ENCODE measurements around the gene LYPD3.

The LYPD3 gene

DNA sequence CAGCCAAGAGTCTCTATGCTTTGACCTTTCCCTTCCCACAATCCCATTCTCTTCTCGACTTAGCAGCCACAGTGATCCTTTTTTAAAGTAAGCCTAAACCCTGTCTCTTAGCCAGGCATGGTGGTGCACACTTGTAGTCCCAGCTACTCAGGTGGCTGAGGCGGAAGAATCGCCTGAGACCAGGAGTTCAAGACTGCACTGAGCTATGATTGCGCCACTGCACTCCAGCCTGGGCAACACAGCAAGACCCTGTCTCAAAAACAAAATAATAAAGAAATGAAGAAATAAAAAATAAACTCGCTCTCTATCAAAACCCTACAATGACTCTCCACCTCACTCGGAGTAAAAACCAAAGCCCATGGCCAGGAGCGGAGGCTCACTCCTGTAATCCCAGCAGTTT, 36.0 kb downstream of the LYPD3 start:
- no peak for DNase-seq

DNA sequence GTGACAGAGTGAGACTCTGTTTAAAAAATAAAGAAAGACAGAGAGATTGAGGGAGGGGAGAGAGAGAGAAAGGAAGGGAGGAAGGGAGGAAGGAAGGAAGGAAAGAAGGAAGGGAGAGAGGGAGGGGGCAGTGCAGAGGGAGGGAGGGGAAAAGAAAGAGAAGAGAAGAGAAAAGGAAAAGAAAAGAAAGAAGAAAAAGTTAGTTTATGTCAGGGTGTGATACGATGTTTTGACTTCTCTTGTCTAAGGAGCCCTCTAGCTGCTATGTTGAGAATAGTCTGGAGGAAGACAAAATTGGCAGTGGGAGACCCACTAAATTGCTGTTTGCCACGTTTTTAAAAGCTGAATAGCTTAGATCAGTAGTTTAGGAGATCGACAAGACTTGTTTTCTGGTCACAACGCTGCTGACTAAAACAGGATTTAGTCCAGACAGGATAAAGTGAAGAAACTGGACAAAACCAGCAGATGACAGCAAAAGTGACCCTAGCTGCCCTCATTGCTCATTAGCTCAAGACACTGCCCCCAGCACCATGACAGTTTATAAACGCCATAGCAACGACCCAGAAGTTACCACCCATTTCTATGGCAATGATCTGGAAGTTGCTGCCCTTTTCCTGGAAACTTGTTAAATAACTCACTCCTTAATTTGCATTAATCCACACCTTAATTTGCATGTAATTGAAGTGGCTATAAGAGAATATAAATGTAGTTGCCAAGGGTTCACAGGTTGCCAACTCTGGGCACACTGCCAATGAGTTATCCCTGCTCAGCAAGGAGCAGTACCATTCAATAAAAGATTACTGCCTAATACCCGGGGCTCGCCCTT, 39.6 kb downstream of the LYPD3 start:
- peak; percentile 70 for DNase-seq

GRCh38 chr19:43423779-43424178, 41.6 kb downstream of the LYPD3 start:
- no peak for DNase-seq

- DNase-seq: no peak
Measured at GRCh38 chr19:43422689-43423066, 42.7 kb downstream of the LYPD3 start.

- DNase-seq: no peak
Measured at GRCh38 chr19:43422000-43422688, 43.3 kb downstream of the LYPD3 start.

- no peak for DNase-seq
Measured at GRCh38 chr19:43420954-43421353, 44.5 kb downstream of the LYPD3 start.

DNA sequence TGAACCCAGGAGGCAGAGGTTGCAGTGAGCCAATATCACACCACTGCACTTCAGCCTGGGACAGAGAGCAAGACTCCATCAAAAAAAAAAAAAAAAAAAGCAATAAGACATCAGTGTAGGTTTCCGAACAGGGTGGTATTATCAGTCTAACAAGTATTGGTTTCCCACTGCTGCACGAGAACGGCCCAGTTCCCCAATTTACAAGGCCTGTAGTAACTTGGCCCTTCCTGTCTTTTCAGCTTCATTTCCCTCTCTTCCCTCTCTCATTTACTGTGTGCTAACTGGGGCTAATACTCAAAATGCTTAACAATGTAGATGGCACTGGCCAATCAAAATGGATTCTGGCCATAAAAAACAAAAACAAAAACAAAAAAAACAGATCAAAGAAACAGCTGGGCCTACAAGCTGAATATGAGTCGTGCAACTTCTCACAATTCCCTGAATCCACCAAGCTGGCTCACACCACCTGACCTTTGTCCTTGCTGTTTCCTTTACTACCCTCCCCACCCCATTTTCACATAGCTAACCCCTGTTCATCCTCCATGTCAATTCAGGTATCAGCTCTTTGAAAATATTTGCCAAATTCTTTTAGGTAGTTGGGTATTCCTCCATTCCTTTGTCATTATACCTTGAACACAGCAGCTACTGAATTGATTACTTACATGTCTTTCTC, 48.3 kb downstream of the LYPD3 start:
- DNase-seq: no peak

GRCh38 chr19:43414554-43414953, 50.9 kb downstream of the LYPD3 start, which contains the start of gene TEX101:
Gene TEX101 (plus strand): TSS chr19:43414890. CDS start chr19:43415920, 1,030 bp downstream.
- no peak for DNase-seq

GRCh38 chr19:43412441-43412840, 53.0 kb downstream of the LYPD3 start:
- DNase-seq: no peak

Data from NCI-H1092 treated with DMSO at 0.1 percent for 48 hours (cell line).